Measurements from ENCODE around the gene NYNRIN.
A peak's percentile ranks its signal among the peaks of the same experiment; 100 is the strongest.
"Not testable (repeated sequence)": the region's sequence is repeated elsewhere in the genome, so short reads cannot be mapped to it uniquely, and the experiment has no call there.

NYNRIN gene

GRCh38 chr14:24369907-24370687 is 28.7 kb upstream of the NYNRIN start:
- no peak for DNase-seq

DNA sequence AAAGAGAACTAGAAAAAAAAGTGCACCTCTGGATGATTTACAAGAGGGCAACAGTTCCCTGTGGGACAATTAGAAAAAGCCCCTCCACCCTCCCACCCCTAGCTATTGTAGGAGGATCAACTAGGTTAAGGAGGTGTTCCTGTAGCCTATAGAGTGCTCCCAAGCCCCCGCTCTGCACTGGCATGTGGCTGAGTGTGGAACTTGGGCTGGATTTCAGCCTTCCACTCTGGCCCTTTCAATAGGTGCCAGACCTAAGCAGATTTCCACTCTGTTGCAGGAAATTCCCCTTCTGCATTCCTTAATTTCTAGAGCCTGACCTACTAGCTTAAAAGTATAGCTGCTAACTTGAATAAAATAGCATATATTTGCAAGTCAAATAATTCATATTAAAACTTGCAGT is 28.1 kb upstream of the NYNRIN start:
- DNase-seq = no peak

GRCh38 chr14:24371605-24372004 is 27.2 kb upstream of the NYNRIN start:
- DNase-seq = not testable (repeated sequence)

- DNase-seq = no peak
Measured at GRCh38 chr14:24372701-24373416, 25.9 kb upstream of the NYNRIN start.

DNA sequence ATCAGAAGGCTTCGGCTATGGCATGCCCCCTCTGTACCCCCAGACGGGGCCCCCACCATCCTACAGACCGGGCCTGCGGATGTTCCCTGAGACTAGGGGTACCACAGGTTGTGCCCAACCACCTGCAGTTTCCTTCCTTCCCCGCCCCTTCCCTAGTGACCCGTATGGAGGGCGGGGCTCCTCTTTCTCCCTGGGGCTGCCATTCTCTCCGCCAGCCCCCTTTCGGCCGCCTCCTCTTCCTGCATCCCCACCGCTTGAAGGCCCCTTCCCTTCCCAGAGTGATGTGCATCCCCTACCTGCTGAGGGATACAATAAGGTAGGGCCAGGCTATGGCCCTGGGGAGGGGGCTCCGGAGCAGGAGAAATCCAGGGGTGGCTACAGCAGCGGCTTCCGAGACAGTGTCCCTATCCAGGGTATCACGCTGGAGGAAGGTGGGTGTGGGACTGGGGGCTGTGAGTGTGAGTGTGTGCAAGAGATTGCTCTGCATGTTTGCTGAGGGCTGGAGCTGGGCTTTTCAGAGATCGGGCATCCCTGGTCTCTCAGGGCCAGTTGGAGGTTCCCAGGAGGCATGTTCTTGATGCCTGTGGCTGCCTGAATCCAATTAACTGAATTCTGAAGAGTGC is 22.2 kb upstream of the NYNRIN start:
- no peak for DNase-seq

DNA sequence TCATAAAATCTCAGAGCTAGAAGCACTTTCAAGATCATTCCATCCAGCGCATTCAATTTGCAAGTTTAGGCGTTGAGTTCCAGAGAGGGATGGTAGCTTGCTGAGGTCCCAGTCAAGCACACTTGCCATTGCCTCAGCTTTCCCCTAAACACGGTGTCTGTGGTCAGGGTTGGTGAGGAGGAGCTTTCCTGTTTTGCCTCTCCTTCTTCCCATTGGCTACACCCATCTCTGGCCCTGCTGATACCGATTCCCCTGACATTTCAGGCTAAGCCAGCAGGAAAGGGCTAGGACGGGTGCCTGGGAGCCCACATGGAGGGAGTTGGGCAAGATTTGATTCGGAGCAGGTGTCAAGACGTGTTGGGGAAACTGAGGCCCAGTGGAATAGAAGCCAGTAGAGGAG is 21.7 kb upstream of the NYNRIN start:
- DNase-seq = peak; percentile 9

DNA sequence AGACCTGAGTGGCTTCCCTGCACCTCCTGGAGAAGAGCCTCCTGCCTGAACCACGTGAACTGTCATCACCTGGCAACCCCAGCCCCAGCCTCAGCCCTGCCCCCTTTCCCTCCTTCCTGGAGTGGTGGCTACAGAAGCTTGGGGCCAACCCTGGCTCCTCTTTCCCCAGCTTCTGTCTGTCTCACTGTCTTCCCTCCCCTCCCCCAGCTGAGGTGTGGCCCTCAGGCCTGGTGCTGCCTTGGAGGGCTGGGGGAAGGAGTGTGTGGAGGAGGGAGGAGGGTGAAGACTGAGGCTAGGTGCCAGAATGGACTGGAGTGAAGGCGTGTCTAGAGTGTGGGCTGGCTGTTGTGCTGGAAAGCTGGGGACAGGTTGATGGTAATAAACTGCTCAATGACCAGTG is 21.1 kb upstream of the NYNRIN start:
- DNase-seq = peak; percentile 55

DNA sequence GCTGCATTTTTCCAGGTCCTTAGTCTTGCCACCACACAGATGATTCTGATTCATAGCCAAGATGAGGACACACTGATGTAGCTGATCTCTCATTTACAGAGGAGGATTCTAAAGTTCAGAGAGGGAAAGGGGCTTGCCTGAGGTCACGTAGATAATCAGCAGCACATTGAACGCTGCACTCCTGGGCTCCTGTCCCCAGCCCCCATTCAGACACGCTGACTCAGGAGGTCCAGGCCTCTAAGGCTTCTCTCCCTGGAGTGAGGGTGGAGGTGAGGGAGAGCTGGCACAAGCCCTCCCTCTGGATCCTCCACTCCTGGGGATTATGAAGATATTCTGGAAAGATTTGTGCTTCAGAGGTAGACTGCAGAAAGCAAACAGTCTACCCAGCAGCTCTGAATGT is 20.5 kb upstream of the NYNRIN start:
- no peak for DNase-seq

GRCh38 chr14:24378981-24379906 is 19.6 kb upstream of the NYNRIN start:
- DNase-seq = no peak

DNA sequence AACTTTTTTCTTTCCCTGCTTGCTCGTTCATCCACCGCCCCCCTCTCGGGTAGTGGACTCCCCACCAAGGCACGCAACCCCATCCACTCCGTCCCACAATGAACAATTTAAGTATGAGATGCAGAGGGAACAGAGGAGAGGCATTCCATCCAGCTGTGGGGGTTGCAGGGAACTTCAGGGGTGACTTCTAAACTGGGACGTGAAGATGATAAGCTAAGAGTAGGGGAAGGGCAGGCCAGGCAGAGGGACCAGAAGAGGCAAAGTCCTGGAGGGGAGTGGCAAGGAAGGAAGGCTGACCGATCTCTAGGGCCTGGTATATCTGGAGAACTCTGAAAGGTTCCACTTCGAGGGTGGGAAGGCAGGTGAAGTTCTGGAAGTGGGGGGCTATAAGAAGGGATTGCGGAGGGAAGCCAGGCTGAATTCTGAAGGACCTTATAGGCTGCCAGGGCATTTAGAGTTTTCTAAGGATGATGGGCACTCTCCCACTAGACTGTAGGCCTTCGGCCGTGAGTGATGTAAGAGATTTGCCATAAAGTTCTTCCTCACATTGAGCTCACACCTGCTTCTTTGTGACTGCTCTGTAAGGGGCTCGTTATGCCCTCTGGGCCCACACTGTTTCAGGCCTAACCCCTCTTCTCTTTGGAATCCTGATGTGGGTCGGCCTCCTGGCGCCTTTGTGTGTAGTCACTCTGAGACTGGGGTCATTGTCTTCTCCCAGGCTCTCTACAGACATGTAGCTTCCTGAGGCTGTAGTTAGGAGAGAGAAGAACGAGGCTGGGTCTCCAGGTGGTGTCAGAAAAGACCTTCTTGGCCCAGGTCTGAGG is 18.7 kb upstream of the NYNRIN start:
- no peak for DNase-seq

- DNase-seq = no peak
Measured at GRCh38 chr14:24381363-24382063, 17.3 kb upstream of the NYNRIN start.

GRCh38 chr14:24382064-24382371 is 16.8 kb upstream of the NYNRIN start:
- DNase-seq = no peak

DNA sequence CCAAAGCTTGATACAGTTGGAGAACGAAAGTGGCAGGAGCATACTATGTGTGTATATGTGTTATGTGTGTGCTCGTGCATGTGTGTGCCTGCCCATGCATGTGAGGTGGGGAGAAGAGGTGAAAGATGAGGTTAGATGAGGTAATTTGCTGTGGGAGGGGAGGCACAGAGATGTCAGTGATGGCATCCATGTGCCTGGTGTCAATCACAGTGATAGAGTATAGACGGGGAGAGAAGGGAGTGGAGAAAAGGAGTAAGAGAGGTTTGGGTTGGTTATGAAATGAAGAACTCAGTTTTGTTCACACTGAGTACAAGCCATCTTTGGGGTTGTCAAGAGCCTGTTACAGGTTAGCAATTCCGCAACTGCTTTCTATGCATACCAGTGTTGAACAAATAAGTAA is 14.6 kb upstream of the NYNRIN start:
- DNase-seq = no peak

DNA sequence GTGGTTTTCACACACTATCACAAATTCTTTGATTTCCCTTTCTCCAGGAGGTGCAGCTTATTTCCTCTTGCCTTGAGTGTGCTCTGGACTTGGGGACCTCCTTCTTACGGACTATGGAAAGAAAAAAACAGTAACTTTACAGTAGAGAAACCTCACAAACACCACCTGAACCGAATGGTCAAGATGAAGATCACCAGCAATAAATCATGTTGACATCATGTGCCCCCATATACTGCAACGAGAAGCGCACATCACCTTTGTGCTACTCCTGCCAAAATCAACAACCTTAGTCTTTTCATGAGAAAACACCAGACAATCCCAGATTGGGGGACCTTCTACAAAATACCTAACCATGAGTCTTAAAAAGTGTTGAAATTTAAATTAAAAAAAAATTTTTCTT is 13.3 kb upstream of the NYNRIN start:
- DNase-seq = no peak

- DNase-seq = no peak
Measured at GRCh38 chr14:24387009-24387345, 11.8 kb upstream of the NYNRIN start.

DNA sequence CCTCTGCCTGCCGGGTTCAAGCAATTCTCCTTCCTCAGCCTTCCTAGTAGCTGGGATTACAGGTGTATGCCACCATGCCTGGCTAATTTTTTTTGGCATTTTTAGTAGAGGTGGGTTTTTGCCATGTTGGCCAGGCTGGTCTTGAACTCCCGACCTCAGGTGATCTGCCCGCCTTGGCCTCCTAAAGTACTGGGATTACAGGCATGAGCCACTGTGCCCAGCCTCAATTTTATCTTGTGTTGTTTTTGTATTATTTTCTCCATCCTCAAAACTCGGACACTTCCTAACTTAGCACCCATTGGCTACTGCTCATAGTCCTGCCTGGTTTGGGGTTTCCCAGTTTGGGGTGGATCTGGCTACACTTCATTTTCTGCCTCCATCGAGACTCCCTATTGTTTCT is 11.2 kb upstream of the NYNRIN start:
- DNase-seq = not testable (repeated sequence)

GRCh38 chr14:24388474-24389179 is 10.2 kb upstream of the NYNRIN start:
- DNase-seq = no peak

- no peak for DNase-seq
Measured at GRCh38 chr14:24389226-24389848, 9.5 kb upstream of the NYNRIN start.

DNA sequence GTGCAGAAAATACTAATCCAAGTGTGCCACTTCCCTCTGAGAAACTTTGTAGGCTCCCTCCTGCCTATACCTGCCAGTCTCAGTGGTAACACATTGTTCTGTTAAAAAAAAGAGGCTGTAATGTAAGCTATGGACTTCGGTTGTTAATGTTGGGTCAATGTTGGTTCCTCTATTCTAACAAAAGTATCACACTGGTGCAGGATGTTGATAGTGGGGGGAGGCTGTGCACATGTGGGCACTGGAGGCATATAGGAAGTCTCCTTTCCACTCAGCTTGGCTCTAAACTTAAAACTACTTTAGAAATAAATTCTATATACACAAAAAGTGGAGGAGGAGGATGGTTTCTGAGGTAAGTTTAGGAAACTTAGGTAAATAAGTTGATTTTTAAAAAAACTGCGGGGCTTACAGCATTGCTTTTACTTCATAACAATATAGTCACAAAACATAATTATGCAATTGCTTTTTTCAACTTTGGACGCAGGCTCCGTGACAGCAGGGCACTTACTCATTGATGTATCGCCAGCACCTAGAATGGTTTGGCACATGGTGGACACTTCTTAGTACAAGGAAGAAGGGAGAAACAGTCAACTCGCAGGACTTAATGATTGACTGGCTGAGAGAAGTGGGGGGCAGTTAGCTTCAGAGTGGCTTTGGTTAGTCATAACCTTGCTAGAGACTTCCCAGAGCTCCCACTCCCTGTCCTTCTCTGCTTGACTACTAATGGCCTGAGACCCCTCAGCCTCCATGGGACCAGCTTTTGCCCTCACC is 7.9 kb upstream of the NYNRIN start:
- DNase-seq = no peak

All from OCI-M1 (cell line).